ENCODE results near the gene UBQLNL. TPM values are rescaled to one million over a fixed set of nuclear protein-coding genes. Genes with fewer than 3 reads are reported as not detected.
A peak's percentile ranks its signal among the peaks of the same experiment; 100 is the strongest.

Gene UBQLNL
- total RNA-seq, 1 experiment from 2014 or later: not detected

- H3K14ac ChIP-seq (ENCODE audit: insufficient read depth, low read length): no peak overlapping the region
- H3K9ac ChIP-seq (ENCODE audit: extremely low read depth, insufficient read length, low read length): no peak overlapping the region
- H2BK120ac ChIP-seq (ENCODE audit: low read depth, low read length, poor library complexity, severe bottlenecking): no peak overlapping the region
- no peaks in the 10 kb centered on the region for H3K79me2 ChIP-seq (ENCODE audit: insufficient read depth, low read length)
- no peak for TF ChIP-seq CTCF (conservative IDR thresholded peaks at IDR 0.05)
- no peaks in the 10 kb centered on the region for H4K20me1 ChIP-seq (ENCODE audit: control insufficient read depth, insufficient read depth, insufficient read length)
- H3K4ac ChIP-seq (ENCODE audit: low read depth, low read length): no peak overlapping the region; the same call in 1 of the 2 replicates
- H3K79me1 ChIP-seq (ENCODE audit: insufficient read depth, low read depth, low read length, poor library complexity, severe bottlenecking): no peaks in the 10 kb centered on the region
- H3K27ac ChIP-seq (ENCODE audit: insufficient read length, low read depth, low read length): no peak overlapping the region
- H3K4me2 ChIP-seq (ENCODE audit: insufficient read depth, insufficient read length, low read length): no peak overlapping the region
- no peaks in the 10 kb centered on the region for H3K9me3 ChIP-seq (ENCODE audit: control insufficient read depth, low read depth, low read length)
- H3K4me3 Mint-ChIP-seq: no peak overlapping the region
- no peak overlapping the region for H3K56ac ChIP-seq (ENCODE audit: insufficient read length, low read depth, low read length)
- no CpG with 5 or more reads among the region's 3 CpGs for WGBS (ENCODE audit: extremely low coverage, insufficient read length, low lambda C conversion rate)
- H3K23ac ChIP-seq (ENCODE audit: insufficient read length, low read depth, low read length): no peak overlapping the region
- no peak overlapping the region for H4K91ac ChIP-seq (ENCODE audit: insufficient read length, low read depth, low read length)
- H3K9me3 Mint-ChIP-seq: no peaks in the 10 kb centered on the region
- H2BK15ac ChIP-seq (ENCODE audit: low read depth, low read length): no peak overlapping the region
- H3K4me1 ChIP-seq (ENCODE audit: insufficient read depth, low read length): peaks cover 5% of the 10 kb centered on the region; the same call in 1 of the 2 replicates
- H3K27me3 Mint-ChIP-seq (ENCODE audit: low read depth): peaks cover 3% of the 10 kb centered on the region
- no peak overlapping the region for H2BK20ac ChIP-seq (ENCODE audit: low read depth, low read length, poor library complexity, severe bottlenecking)
- H3K18ac ChIP-seq (ENCODE audit: insufficient read length, low read depth, low read length): no peak overlapping the region
- H2AFZ ChIP-seq (ENCODE audit: low read length): peak overlapping the region; percentile 65
- H3K23me2 ChIP-seq (ENCODE audit: insufficient read length, low read depth, low read length, poor library complexity, severe bottlenecking): no peaks in the 10 kb centered on the region
- no peak overlapping the region for H4K8ac ChIP-seq (replicated peaks; ENCODE audit: insufficient read length, low read depth, low read length)
- H3K27me3 ChIP-seq (ENCODE audit: insufficient read depth, low read length): no peaks in the 10 kb centered on the region
- H2BK5ac ChIP-seq (ENCODE audit: insufficient read length, low read length): no peak overlapping the region
- H3K36me3 Mint-ChIP-seq (ENCODE audit: insufficient read depth in 1 of 3, low read depth in 3 of 3): no peaks in the 10 kb centered on the region
- no peak overlapping the region for H2BK12ac ChIP-seq (ENCODE audit: insufficient read length, low read depth, low read length)
- no peak overlapping the region for H4K5ac ChIP-seq (ENCODE audit: insufficient read length, low read depth, low read length)
- no peak overlapping the region for H3K27ac Mint-ChIP-seq
- no peak overlapping the region for H3T11ph ChIP-seq (ENCODE audit: low read length)
- H3K4me1 Mint-ChIP-seq: peaks cover 0 to 8% of the 10 kb centered on the region in 2 experiments; a peak in 2 of 4 replicates
- DNase-seq: no peak
- H2AK5ac ChIP-seq (ENCODE audit: insufficient read length, low read length): no peak overlapping the region
Observed at GRCh38 chr11:5556596-5557188, 40.2 kb upstream of the UBQLNL start.
